Skeletal muscle tissue (tissue), 4 donors: Measurements from ENCODE around the gene CXCL10. TPM values are rescaled to one million over a fixed set of nuclear protein-coding genes. Genes with fewer than 3 reads are reported as not detected.

Experiments used
- H3K27ac ChIP-seq: one replicate; pipeline ENCODE4 v1.7.0; 2013; ENCODE audit warnings: mild to moderate bottlenecking, low read depth, low read length, inconsistent platforms
- H3K27me3 ChIP-seq, 3 donors: one replicate each; pipeline ENCODE4 v1.7.0; 2013; ENCODE audit warnings: low read length in 3 of 3; ENCODE audit not compliant: control insufficient read depth in 3 of 3, insufficient read depth in 3 of 3
- H3K36me3 ChIP-seq, 3 donors: one replicate each; pipeline ENCODE4 v1.7.0; 2013; ENCODE audit warnings: low read length in 3 of 3; ENCODE audit not compliant: control insufficient read depth in 3 of 3, insufficient read depth in 3 of 3
- H3K4me1 ChIP-seq, 3 donors: one replicate each; pipeline ENCODE4 v1.7.0; 2013; ENCODE audit warnings: low read length in 3 of 3, mild to moderate bottlenecking in 3 of 3; ENCODE audit not compliant: control insufficient read depth in 3 of 3, insufficient read depth in 3 of 3
- H3K4me3 ChIP-seq, 3 donors: one replicate each; pipeline ENCODE4 v1.7.0; 2013; ENCODE audit warnings: low read length in 3 of 3
- H3K9ac ChIP-seq, 3 donors: one replicate each; pipeline ENCODE4 v1.7.0; 2013; ENCODE audit warnings: low read length in 3 of 3, mild to moderate bottlenecking in 3 of 3, moderate library complexity in 2 of 3, low read depth in 1 of 3
- H3K9me3 ChIP-seq, 3 donors: one replicate each; pipeline ENCODE4 v1.7.0; 2013; ENCODE audit warnings: low read length in 3 of 3; ENCODE audit not compliant: control insufficient read depth in 3 of 3
- total RNA-seq: library from RNA; depleted of rRNA; stranded (reverse); fragments of >200 nt; gene quantifications from one replicate; pipeline ENCODE4 v1.2.3, GENCODE V29; 2014
- donor health status: Osteomylitis.

Gene CXCL10
- 4.7 TPM for total RNA-seq

GRCh38 chr4:76023389-76023788 is at the start of gene CXCL10:
Gene CXCL10 (minus strand): TSS chr4:76023497. CDS start chr4:76023431, 66 bp downstream.
- Histone ChIP-seq H3K27me3 (no peaks in the 10 kb centered on the region), H3K27ac (no peak within 1 kb of the TSS), H3K4me3 (no peak within 1 kb of the TSS)

GRCh38 chr4:76072760-76073159 is 49.5 kb upstream of the CXCL10 start:
- Histone ChIP-seq H3K27me3 (no peaks in the 10 kb centered on the region), H3K27ac (no peak overlapping the region), H3K4me3 (no peak overlapping the region), H3K9me3 (no peaks in the 10 kb centered on the region), H3K4me1 (peaks cover 3 to 13% (median 13%) of the 10 kb centered on the region in 3 donors), H3K9ac (no peak overlapping the region), H3K36me3 (no peaks in the 10 kb centered on the region)

More at GRCh38 chr4:76023389-76023788, at the start of gene CXCL10:
- Histone ChIP-seq H3K4me1 (no peaks in the 10 kb centered on the region), H3K36me3 (no peaks in the 10 kb centered on the region), H3K9ac (no peak within 1 kb of the TSS), H3K9me3 (no peaks in the 10 kb centered on the region)

GRCh38 chr4:76067652-76068286 is 44.5 kb upstream of the CXCL10 start:
- H3K27ac ChIP-seq: no peak overlapping the region
- H3K27me3 ChIP-seq: no peaks in the 10 kb centered on the region
- H3K4me3 ChIP-seq: no peak overlapping the region
- peaks cover 0 to 3% (median 3%) of the 10 kb centered on the region in 3 donors for H3K4me1 ChIP-seq
- no peaks in the 10 kb centered on the region for H3K9me3 ChIP-seq
- no peaks in the 10 kb centered on the region for H3K36me3 ChIP-seq
- no peak overlapping the region for H3K9ac ChIP-seq

GRCh38 chr4:76066546-76066945 is 43.2 kb upstream of the CXCL10 start:
- no peak overlapping the region for H3K27ac ChIP-seq
- no peaks in the 10 kb centered on the region for H3K36me3 ChIP-seq
- H3K9me3 ChIP-seq: no peaks in the 10 kb centered on the region
- H3K9ac ChIP-seq: no peak overlapping the region
- no peak overlapping the region for H3K4me3 ChIP-seq
- no peaks in the 10 kb centered on the region for H3K27me3 ChIP-seq
- H3K4me1 ChIP-seq: no peaks in the 10 kb centered on the region

GRCh38 chr4:76061982-76062381 is 38.7 kb upstream of the CXCL10 start:
- Histone ChIP-seq H3K4me1 (no peaks in the 10 kb centered on the region), H3K27ac (no peak overlapping the region), H3K27me3 (no peaks in the 10 kb centered on the region), H3K4me3 (no peak overlapping the region), H3K9me3 (no peaks in the 10 kb centered on the region), H3K9ac (no peak overlapping the region), H3K36me3 (no peaks in the 10 kb centered on the region)

GRCh38 chr4:76061421-76061820 is 38.1 kb upstream of the CXCL10 start:
- no peaks in the 10 kb centered on the region for H3K27me3 ChIP-seq
- H3K4me3 ChIP-seq: no peak overlapping the region
- H3K36me3 ChIP-seq: no peaks in the 10 kb centered on the region
- H3K9ac ChIP-seq: no peak overlapping the region
- H3K9me3 ChIP-seq: no peaks in the 10 kb centered on the region
- H3K4me1 ChIP-seq: no peaks in the 10 kb centered on the region
- no peak overlapping the region for H3K27ac ChIP-seq

GRCh38 chr4:76060506-76060905 is 37.2 kb upstream of the CXCL10 start:
- Histone ChIP-seq H3K4me3 (no peak overlapping the region), H3K4me1 (no peaks in the 10 kb centered on the region), H3K36me3 (no peaks in the 10 kb centered on the region), H3K9ac (no peak overlapping the region), H3K27ac (no peak overlapping the region), H3K27me3 (no peaks in the 10 kb centered on the region), H3K9me3 (no peaks in the 10 kb centered on the region)

- peaks cover 0 to 3% (median 0%) of the 10 kb centered on the region in 3 donors for H3K27me3 ChIP-seq
- H3K9ac ChIP-seq: no peak overlapping the region
- no peak overlapping the region for H3K4me3 ChIP-seq
- no peaks in the 10 kb centered on the region for H3K9me3 ChIP-seq
- no peaks in the 10 kb centered on the region for H3K4me1 ChIP-seq
- no peaks in the 10 kb centered on the region for H3K36me3 ChIP-seq
- no peak overlapping the region for H3K27ac ChIP-seq
Observed at GRCh38 chr4:76059750-76060149, 36.5 kb upstream of the CXCL10 start.

GRCh38 chr4:76058888-76059426 is 35.7 kb upstream of the CXCL10 start:
- peaks cover 0 to 3% (median 0%) of the 10 kb centered on the region in 3 donors for H3K27me3 ChIP-seq
- H3K9me3 ChIP-seq: no peaks in the 10 kb centered on the region
- no peak overlapping the region for H3K4me3 ChIP-seq
- H3K9ac ChIP-seq: no peak overlapping the region
- no peak overlapping the region for H3K27ac ChIP-seq
- H3K36me3 ChIP-seq: no peaks in the 10 kb centered on the region
- no peaks in the 10 kb centered on the region for H3K4me1 ChIP-seq

- H3K27me3 ChIP-seq: peaks cover 0 to 7% (median 2%) of the 10 kb centered on the region in 3 donors
- no peak overlapping the region for H3K4me3 ChIP-seq
Observed at GRCh38 chr4:76058302-76058701, 35.0 kb upstream of the CXCL10 start.

More at GRCh38 chr4:76058302-76058701, 35.0 kb upstream of the CXCL10 start:
- Histone ChIP-seq H3K9me3 (no peaks in the 10 kb centered on the region), H3K36me3 (no peaks in the 10 kb centered on the region), H3K27ac (no peak overlapping the region), H3K9ac (no peak overlapping the region), H3K4me1 (no peaks in the 10 kb centered on the region)
